GM18870 (cell line): ENCODE measurements around the gene KRTAP10-4.
"Not testable (repeated sequence)": the region's sequence is repeated elsewhere in the genome, so short reads cannot be mapped to it uniquely, and the experiment has no call there.

ENCODE experiments used
- ATAC-seq: cut with Tn5 transposase; IDR thresholded peaks from one replicate; pipeline ENCODE4 v1.9.1; 2021; ENCODE audit warnings: moderate library complexity; ENCODE audit not compliant: unreplicated experiment

Gene KRTAP10-4

DNA sequence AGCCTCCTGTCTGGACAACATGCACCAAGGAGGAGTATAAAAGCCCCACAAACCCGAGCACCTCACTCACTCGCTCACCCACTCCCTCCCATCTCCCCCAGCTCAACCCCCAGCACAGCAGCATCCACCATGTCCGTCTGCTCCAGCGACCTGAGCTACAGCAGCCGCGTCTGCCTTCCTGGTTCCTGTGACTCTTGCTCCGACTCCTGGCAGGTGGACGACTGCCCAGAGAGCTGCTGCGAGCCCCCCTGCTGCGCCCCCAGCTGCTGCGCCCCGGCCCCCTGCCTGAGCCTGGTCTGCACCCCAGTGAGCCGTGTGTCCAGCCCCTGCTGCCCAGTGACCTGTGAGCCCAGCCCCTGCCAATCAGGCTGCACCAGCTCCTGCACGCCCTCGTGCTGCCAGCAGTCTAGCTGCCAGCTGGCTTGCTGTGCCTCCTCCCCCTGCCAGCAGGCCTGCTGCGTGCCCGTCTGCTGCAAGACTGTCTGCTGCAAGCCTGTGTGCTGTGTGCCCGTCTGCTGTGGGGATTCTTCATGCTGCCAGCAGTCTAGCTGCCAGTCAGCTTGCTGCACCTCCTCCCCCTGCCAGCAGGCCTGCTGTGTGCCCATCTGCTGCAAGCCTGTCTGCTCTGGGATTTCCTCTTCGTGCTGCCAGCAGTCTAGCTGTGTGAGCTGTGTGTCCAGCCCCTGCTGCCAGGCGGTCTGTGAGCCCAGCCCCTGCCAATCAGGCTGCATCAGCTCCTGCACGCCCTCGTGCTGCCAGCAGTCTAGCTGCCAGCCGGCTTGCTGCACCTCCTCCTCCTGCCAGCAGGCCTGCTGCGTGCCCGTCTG lies at the start of gene KRTAP10-4:
Gene KRTAP10-4 (plus strand): TSS at position 100 of the 827 bp plus-strand sequence. CDS start 30 bp downstream, at position 130.
- not testable (repeated sequence) for ATAC-seq

DNA sequence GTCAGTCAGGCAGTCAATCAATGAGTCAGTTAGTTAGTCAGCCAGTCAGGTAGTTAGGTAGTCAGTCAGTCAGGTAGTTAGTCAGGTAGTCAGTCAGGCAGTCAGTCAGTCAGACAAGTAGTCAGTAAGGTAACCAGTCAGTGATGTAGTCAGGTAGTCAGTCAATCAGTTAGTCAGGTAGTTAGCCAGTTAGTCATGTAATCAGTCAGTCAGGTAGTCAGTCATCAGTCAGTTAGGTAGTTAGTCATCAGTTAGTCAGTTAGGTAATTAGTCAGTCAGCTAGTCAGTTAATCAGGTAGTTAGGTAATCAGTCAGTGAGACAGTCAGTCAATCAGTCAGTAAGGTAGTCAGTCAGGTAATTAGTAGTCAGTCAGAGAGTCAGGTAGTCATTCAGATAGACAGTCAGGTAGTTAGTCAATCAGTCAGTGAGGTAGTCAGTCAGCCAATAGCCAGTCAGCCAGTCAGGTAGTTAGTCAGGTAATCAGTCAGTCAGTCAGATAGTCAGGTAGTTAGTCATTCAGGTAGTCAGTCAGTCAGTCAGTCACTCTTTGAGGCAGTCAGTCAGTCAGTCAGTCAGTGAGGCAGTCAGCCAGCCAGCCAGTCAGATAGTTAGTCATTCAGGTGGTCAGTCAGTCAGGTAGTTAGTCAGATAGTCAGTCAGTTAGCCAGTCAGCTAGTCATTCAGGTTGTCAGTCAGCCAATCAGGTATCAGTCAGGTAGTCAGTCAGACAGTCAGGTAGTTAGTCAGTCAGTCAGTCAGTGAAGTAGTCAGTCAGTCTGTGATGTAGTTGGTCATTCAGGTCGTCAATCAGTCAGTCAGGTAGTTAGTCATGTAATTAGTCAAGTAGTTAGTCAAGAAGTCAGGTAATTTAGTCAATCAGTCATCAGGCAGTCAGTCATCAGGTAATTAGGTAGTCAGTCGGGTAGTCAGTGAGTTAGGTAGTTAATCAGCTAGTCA lies 48.8 kb upstream of the KRTAP10-4 start:
- ATAC-seq: no peak

DNA sequence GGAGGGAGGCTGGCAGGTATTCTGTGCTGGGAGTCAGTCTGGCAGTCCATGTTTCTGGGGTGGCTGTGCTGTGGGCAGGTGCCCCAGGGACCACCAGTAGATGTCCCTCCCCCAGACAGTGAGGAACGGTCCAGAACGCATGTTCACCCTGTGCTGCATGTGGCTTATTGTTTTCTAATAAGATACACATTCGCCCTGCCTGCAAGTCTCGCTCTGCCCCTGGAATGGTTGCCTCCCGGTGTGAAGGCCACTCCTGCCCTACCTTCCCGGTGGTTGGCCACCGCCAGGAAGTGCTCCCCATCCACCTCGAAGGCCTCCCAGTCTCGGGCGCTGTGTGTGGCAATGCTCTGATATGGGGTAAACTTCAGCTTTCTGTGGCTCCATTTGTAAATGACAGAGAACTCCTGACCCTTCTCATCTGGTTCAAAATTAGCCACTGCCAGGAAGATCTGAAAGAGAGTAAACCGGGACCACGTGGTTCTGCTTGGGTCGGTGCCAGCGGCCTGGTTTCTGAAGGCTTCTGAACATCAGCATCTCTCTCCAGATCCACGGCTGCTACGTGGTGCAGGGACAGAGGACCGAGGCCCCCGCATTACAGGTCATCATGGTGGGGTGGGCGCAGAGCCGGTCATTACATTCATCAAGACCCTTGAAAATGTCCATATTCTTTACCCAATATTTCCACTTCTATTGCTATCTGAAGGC lies 48.0 kb upstream of the KRTAP10-4 start:
- no peak for ATAC-seq

DNA sequence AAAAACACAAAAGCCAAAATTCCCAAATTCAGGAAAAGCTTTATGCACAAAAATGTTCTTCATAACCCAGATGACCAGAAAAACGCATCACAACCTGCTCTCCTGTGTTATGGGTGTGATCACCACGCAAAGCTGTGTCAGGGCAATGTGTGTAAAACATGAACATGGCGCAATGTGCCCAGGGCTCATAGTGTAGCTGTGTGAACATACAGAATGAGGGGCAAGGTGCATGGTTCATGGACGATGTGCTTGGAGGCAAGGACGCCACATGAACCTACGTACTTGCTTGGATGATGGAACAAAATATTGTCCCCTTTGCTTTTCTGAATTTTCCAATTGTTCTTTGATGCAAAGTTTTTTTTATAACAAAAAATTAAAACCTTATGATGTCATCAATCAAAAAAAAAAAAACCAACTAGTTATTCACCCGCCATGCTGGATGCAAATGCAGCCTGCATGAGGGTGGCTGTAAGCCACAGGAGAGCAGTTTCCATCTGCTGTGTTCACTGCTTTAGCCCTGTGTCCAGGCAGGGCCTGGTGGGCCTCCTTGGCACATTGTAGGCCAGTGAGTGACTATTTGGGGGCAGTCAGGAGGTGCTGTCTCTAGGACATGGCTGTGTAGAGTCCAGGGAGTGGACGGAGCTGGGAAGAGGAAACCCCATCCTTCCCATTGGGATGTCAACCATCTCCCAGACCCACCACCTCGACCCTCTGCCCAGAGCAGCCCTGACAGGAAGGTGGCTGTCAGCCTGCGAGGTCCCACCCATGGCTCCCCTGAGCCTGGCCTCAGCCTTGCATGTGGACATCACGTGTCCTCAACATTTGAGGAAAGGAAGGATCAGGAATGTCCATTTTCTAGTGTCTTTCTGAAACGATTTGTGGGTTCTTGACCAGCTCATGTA lies 47.2 kb upstream of the KRTAP10-4 start:
- ATAC-seq: no peak

GRCh38 chr21:44527156-44527982 lies 46.2 kb upstream of the KRTAP10-4 start:
- no peak for ATAC-seq

GRCh38 chr21:44527983-44528633 lies 45.4 kb upstream of the KRTAP10-4 start:
- no peak for ATAC-seq

DNA sequence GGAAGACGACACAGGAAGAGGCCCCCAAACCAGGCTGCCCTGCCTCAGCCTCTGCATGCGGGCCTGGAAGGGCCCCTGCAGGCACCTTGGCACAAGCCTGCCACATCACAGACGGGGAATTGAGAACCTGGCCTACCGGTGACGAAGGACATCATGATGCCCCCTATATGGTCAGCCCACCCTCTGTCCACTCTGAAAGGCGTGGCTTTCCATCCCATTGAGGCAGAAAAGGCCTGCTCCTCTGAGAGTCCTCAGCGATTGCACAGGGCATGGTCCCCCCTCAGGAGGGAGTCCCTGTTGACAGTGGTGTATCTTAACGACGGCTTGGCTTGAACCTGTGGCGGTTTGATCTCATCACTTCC lies 44.9 kb upstream of the KRTAP10-4 start:
- no peak for ATAC-seq

- ATAC-seq: no peak
Measured at GRCh38 chr21:44529011-44529421, 44.5 kb upstream of the KRTAP10-4 start.

DNA sequence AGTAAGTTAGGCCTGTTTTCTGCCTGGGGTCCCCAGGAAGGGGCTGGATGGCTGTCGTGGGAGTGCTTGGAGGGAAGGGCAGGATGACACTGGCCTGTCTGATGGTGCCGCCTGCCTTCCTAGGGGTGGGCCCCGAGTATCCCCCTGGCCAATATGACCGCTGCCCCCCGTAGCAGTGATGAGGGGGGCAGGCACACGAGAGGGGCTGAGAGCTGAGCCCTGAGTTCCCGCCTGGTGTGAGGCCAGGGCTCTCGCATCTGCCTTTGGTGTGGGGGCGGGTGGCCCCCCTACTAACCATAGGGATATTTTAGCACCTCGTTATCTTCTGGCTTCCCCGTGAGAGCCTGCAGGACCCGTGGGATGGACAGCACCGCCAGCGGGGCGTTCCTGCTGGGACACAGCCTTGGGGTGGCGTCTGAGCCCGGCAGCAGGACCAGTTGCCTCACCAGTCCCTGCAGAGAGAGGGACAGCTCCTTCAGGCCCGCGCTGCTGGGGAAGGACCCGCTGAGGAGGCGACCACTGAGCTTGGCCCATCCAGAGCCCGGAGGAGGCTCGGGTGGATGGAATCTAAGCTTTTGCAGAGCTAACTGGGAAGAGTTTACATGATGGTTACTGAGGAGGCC lies 43.9 kb upstream of the KRTAP10-4 start:
- no peak for ATAC-seq

- ATAC-seq: no peak
Measured at GRCh38 chr21:44530221-44530902, 43.2 kb upstream of the KRTAP10-4 start.

DNA sequence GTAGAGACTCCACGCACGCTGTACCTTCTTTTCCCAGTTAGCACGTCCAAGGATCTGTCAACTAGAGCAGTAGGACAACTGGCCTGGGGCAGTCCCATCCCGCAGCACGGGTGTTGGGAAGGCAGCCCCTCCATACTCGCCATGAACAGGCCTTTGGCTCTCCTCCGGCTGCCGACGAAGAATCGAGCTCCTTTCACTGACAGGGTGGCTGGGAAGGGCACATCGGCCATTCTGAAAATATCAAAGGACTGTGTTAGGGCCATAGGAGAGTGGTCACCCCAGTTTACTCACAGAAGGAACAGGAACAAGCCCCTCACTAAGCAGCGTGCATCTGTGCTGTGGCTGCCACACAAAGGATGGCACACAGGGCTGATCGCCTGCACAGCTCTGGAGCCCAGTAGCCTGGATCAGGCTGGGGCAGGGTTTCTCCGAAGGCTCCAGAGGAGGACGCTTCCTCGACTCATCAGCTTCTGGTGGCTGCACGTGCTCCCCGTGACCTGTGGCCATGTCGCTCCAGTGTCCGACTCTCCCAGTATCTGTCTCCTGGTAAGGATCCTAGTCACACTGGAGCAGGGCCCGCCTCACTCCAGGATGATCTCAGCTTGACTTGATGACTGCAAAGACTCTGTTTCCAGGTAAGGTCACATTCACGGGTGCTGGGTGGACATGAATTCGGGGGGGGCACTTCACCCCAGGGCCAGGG lies 42.5 kb upstream of the KRTAP10-4 start:
- ATAC-seq: no peak

DNA sequence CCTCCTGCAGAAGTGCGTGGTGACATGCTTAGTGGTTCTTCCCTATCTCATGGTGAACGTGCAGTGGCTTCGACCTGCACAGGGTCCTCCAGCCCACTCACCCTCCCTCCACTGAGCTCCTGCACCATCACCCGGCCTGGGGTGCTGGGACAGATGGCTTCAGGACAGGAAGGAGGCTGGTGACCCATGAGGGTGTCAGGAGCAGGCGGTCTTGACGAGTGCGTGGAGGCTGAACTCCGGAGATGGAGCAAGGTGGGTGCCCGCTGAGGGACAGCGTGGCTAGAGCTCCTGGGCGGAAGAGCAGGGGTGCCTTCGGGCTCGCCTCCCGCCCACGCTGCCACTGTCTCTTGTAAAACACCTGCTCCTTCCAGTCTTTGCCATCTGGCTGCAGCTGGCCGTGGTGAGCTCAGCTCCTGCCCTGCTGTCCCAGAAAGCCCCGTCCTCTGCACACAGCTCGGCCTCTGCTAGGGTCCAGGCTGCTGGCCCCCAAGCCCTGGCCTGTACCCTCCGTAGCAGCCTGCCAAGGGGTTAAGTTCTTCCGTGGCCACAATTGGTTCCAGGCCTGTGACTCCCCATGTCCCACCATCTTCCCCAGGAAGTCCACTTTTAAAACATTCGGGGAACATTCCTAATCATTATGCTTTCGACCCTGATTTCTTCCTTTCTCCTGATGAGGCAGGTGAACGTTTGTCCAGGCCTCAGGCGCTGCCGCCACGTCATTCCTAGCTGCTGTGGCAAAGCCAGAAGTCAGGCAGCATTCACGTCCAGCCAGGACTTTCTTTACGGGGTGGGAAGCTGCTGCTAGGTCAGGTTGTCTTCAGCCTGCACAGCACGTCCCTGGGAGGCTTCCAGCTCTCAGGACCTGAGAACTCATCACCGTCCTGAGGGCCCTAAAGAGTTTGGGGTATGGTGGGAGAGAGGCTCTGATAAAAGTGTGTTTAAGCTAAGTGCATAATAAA lies 41.6 kb upstream of the KRTAP10-4 start:
- no peak for ATAC-seq

DNA sequence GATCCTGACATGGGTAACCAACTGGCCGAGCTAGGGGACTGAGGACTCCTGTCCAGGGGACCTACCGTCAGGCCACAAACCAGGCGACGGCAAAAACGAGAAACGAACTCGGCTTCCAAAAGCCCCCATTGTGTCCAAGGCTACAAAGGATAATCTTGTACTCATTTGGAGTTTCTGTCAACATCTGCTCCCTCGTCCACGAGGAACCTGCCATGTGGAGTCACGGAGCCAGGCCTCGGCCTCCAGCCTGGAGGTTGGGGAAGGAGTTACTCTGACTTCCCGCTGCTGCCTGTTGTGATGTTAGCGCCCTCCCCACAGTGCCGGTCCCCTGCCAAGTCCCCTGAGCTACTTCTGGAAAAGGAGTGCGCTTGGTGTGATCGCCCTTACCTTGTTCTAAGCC lies 40.8 kb upstream of the KRTAP10-4 start:
- no peak for ATAC-seq

GRCh38 chr21:44533121-44533890 lies 40.2 kb upstream of the KRTAP10-4 start:
- no peak for ATAC-seq

DNA sequence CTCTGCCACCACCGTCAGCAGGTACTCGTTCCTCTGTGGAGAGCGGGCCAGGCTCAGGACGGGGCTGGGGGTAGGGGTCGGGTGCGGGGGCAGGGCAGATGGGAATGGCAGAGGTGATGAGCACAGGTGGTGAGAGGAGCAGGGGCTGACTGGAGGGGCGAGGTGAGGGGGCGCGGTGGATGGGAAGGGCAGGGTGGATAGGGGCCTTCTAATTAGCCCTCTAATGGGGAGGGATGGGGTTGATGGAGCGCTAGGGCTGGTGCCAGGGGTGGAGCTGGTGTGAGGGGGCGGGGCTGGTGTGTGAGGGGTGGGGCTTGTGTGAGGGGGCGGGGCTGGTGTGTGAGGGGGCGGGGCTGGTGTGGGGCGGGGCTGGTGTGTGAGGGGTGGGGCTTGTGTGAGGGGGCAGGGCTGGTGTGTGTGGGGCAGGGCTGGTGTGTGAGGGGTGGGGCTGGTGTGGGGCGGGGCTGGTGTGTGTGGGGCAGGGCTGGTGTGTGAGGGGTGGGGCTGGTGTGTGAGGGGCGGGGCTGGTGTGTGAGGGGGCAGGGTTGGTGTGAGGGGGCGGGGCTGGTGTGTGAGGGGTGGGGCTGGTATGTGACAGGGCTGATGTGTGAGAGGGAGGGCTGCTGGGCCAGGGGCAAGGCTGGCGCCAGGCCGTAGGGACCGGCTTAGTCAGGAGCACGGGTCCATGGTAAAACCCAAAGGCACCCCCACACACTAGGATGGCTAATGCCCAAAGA lies 39.5 kb upstream of the KRTAP10-4 start:
- ATAC-seq: no peak
